HG03108 (cell line): ENCODE results near the gene RAP2B.

ENCODE experiments used
- ATAC-seq: cut with Tn5 transposase; IDR thresholded peaks from one replicate; pipeline ENCODE4 v1.9.1; 2021; ENCODE audit warnings: moderate library complexity; ENCODE audit not compliant: unreplicated experiment

RAP2B gene

DNA sequence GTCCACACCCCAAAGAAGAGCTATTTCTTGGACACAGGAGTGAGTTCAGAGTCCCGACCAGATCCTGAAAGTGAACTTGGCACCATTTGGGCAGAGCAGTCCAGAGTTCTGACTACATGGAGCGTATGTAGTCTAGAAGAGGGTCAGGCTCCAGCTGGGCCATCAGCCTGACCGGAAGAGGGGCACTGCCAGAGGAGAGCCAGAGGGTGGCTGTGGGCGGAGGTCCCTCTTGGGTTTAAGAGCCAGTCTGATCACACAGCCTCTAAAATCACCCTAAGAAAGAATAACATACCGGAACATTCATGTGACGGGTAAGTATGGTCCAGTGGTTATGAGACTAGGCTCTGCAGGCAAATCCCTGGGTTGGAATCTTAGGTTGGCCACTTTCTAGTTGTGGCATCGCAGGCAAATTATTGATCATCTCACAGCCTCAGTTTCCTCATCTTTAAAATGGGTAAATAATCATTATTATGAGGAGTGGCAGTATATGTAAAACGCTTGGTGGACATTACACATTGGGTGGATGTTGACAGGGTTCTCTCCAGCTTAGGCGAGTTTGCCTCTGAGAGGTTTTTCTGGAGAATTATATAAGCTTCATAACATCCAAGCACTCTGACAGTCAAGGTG, 2.1 kb upstream of the RAP2B start:
- no peak for ATAC-seq

DNA sequence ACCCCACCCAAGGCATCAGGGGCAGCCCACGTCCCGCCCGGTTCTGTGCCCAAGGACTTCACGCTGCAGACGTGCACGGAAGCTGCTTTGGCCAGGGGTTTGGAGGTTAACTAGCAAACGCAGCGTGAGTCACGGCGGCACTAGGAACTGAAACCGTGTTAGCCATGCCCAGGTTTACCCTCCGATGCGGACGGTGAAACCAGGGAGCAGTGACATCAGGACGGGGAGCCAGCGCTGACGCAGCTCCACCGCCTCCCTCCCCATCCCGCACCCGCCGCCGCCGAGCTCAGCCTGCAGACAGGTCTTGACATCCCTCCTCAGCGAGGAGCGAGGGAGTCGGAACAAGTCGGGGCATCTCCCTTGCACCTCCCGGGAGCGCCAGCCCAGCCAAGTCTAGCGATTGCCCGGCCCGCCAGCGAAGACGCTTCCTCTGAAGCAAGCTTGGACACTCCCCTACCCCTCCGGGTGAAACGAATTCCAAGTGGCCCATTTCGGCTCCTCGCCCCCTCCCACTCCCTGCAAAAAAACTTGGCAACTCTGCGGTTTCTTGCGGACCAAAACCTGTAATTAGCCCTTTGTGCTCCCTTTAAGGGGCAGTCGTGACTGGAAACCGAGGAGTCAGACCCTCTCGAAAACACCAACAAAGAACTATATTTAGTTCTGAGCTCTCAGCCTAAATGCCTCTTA, 1.4 kb upstream of the RAP2B start:
- ATAC-seq = peak; percentile 35

DNA sequence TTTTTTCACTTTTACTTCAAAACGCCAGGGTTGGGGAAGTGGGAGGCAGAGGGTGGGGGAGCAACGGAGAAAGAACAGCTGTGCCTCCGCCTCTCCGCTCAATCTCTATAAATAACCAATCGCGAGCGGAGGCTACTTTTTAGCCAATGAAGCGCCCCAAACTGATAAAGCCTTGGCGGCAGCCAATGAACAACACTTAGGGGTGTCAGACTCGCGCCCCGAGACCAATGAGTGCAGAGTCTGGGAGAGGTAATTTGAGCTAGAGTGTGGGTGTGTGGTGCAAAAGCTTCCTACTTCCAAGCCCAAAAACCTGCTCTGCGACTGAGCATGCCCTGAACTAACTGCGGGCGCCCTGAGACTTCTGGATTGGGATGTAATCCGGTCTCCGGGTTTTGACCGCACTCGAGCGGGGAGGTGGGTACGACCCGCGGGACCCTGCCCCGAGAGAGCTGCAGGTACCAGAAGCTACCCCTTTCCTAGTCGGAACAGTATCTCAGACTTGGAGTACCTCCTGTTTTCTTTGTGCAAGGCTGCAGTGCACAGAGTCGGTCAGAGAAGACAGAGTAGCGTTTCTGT, 800 bp upstream of the RAP2B start:
- ATAC-seq = peak; percentile 75

DNA sequence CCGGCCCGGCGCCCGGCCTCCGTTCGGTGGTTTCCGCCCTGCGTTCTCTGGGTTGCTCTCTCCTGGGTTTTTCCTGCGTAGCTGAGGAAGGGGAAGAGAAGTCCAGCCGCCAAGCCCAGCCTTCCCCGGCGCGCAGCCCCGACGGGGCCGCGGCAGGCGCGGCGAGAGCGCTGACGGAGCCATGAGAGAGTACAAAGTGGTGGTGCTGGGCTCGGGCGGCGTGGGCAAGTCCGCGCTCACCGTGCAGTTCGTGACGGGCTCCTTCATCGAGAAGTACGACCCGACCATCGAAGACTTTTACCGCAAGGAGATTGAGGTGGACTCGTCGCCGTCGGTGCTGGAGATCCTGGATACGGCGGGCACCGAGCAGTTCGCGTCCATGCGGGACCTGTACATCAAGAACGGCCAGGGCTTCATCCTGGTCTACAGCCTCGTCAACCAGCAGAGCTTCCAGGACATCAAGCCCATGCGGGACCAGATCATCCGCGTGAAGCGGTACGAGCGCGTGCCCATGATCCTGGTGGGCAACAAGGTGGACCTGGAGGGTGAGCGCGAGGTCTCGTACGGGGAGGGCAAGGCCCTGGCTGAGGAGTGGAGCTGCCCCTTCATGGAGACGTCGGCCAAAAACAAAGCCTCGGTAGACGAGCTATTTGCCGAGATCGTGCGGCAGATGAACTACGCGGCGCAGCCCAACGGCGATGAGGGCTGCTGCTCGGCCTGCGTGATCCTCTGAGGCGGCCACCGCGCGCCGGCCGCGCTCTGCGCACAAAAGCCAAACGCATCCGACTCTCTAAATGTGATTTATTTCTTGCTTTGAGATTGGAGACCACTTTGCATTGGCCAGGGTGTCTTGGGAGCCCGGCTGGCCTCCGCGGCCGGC, 727 bp downstream of the RAP2B start:
- ATAC-seq = peak; percentile 1

DNA sequence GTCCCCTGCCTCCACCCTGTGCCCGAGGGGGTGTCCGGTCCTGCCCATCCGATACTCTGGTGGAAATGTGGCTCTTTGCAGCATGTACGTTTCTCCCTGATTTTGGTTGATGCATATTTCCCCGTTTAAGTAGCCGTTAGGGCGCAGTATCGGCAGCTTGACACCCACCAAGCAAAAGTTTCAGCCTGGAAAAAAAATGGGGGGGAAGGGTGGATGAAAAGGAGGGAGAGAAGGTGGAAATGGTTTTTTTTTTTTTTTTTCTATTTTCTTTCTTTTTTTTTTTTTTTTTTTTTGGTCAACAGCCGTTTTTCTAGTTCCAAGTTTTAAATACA, 1.3 kb downstream of the RAP2B start:
- no peak for ATAC-seq

DNA sequence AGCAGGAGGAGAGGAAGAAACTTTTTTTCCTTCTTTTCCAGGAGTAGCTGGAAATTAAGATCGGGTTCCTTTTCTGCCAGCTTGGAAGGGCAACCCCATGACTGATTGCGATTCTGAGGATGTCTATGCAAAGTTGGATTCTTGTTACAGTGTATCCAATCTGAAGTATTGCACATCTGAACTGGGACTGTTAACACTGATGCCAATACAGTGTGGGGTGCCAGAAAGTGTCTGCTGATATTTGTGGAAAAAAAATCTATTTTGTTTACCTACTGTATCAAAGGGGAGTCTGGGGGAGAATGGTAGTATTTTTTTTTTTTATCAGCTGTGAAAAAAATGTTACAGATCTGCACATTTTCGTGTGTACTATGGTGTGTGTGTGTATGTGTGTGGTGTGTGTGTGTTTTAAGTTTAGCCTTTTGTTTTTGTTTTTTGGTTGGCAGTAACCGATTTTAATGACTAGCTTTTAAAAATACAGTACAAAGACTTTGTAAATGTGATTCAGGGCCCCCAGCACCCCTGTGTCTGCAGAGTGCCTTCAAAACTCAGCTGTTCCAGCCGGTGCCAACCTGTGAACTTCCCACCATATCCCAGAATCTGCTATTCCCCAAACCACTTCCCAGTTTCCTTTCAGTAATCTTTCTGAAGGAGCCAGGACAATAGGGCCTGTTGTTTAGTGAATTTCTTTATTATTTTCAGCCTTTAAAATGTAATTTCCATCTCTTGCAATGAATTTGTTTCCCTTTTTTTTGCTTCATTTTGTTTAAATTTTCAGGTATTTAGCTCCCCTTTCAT, 1.9 kb downstream of the RAP2B start:
- no peak for ATAC-seq

DNA sequence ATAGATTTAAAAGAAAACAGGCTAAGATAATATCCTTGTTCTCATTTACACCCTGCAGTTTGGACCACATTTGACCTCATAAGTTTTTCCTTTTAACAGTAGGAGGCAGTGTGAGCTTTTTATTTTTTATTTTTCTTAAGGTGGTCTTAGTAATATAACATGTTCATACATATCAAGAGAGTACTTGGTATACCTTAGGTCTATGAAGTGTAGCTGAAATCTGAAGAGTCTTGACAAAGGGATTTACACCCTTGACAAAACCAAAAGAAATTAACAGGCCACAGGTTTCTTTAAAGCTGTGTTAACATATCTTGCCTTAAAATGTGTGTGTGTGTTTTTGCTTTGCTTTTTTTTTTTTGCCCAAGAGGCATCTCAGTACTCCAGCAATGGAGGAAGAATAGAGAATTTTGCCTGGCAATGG, 3.2 kb downstream of the RAP2B start:
- no peak for ATAC-seq

DNA sequence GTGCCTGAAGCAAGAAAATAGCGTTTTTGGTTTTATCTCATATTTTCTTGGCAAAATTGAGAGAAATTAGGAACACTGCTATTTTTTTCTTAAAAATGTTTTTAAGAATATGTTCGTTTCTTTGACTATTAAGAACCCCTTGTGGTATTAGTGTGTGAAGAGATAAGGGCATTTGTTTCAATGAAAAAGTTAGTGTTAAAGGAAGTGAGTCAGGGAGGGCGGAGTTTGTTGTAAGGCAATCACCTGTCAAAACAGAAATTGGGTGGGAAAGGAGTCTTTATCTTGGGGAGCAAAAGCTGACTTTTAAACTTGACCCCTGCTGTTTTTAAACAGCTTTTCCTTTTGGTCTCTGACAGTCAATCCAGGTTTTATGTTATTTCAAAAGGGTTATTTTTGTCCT, 4.2 kb downstream of the RAP2B start:
- no peak for ATAC-seq

DNA sequence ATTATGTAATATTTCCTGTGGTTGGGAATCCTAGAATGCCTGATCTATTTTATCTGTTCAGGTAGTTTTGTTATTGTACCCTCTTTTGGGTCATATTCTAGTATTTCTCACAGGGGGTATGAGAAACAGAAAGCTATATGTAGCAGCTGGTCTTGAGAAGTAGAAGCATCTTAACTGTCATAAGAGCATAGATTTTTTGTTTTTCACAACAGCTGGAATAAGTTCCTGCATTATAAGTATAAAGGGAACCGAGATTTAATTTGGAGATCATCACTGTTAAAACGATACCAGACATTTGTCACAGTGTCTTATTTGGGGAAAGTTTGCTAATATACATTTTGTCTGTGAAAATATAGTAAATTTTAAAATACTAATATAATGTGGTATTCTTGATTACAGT, 4.8 kb downstream of the RAP2B start:
- no peak for ATAC-seq

DNA sequence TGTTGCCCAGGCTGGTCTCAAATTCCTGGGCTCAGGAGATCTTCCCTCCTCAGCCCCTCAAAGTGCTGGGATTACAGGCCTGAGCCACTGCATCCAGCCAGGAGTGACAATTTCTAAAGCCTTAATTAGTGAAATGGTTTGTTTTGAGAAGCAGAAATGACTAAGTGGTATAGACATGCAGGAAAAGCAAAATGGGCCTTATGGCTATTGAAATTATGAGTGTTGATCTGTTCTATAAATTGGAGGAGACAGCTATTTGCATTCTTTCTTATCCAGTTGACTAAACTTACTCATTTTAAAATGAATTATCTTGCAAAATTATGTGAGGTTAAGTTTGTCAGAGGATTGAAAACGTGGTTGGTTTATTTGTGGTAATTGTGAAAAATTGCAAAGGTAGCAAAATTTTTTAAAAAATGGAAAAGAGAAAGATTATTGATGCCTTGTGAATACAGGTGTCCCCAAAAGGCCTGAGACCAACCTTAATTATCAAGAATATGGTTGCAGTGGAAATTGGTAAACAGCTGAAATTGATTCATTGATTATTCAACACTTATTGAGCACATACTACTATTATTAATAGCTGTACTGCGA, 7.9 kb downstream of the RAP2B start:
- no peak for ATAC-seq

DNA sequence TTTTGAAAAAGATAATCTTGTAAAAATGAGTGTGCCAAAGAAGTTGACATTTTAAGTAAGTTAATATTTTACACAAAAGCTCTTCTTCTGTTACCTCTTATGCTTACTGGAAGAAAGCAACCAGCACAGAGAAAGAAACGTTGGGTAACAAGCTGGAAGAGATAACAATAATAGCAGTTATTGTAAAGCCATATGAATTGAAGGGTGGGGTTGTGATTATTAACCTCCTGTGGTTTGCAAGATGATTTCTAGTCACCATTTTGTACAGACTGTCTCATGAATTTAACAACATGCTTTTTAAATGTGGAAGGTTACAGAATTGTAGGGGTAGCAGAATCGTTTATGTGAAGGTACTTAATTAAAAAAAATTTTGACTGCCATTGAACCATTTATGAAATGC, 9.2 kb downstream of the RAP2B start:
- no peak for ATAC-seq

DNA sequence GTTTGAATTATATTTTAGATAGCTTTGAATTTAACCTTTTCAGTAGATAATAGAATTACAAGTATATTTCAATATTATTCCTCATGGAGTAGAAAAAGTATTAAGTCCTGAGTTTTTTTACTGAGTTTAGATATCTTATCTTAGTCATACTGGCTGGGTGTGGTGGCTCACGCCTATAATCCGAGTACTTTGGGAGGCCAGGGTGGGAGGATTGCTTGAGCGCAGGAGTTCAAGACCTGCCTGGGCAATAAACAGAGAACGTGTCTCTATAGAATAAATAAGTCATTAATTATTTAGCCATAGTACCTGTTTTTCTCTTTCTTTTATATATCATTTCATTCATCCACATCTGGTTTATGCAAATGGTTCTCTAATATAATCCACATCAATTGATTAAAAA, 9.9 kb downstream of the RAP2B start:
- ATAC-seq = no peak

DNA sequence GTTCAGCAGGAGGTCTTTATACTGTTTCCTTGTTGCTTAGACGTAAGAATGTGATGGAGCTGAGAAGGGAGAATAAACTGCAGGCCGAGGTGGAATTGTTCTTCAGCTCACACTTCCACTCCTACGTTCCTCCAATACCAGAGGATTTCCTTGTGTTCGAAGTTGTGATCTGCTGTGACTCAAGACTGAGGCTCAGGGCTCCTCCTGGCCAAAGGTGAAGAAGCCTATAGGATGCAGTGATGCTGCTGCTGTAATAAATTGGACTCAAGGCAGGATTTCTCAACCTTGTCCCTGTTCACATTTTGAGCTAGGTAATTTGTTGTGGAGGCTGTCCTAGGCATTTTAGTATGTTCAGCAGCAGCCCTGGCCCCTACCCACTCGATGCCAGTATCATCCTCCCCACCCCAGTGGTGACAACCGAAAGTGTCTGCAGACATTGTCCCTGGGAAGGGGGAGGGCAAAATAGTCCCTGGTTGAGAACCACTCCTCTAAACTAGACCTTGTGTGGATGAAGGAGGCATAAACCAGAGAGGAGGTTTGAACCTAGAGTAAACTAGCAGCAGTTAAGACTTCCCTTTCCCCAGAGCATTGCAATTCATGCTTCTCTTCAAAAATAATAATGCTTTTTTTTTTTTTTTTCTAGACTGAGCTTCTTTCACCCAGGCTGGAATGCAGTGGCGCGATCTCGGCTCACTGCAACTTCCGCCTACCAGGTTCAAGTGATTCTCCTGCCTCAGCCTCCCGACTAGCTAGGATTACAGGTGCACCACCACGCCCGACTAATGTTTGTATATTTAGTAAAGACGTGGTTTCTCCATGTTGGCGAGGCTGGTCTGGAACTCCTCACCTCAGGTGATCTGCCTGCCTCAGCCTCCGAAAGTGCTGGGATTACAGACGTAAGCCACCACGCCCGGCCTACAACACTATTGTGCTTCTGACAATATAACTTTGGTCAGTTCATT, 11.1 kb downstream of the RAP2B start:
- ATAC-seq = no peak

DNA sequence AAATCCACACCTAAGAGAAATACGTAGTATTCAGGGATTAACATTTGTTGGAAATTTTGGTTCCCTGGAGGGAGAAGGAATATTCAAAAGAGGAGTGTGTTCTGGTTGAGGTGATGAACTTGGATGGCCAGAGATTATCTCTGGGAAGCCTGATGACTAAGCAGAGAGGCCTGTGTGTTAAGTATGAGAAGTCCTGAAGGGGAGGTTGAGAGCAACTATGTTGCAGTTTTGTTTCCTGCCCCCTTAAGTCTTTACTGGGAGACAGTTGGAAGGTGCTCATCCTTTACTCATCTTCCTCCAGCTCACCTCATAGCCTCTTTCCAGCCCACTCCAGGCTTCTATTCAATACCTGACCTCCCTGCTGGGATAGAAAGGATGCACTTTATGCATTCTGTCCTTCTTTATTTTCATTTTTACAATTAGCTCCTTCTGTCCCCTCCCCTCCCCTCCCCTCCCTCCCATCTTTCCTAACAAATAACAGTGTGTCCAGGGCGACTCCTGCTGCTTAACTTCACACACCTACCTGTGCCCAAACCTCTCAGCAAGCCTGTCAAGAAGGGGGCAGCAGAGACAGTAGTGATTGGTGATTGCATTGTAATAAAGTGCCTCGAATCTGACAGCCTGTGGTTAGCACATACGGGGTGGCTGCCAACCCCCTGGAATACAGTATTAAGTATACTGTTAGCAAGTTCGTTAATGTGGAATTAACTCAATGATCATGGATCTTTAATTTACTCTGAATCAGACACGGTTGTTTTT, 11.9 kb downstream of the RAP2B start:
- no peak for ATAC-seq

DNA sequence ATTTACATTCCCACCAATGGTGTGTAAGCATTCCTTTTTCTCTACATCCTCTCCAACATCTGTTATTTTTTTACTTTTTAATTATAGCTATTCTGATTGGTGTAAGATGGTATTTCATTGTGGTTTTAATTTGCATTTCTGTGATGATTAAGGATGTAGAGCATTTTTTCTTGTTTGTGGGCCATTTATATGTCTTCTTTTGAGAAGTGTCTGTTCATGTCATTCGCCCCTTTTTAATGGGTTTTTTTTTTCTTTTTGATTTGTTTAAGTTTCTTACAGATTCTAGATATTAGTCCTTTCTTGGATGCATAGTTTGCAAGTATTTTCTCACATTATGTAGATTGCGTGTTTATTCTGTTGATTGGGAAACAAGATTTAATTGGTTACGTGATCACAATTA, 14.2 kb downstream of the RAP2B start:
- no peak for ATAC-seq

DNA sequence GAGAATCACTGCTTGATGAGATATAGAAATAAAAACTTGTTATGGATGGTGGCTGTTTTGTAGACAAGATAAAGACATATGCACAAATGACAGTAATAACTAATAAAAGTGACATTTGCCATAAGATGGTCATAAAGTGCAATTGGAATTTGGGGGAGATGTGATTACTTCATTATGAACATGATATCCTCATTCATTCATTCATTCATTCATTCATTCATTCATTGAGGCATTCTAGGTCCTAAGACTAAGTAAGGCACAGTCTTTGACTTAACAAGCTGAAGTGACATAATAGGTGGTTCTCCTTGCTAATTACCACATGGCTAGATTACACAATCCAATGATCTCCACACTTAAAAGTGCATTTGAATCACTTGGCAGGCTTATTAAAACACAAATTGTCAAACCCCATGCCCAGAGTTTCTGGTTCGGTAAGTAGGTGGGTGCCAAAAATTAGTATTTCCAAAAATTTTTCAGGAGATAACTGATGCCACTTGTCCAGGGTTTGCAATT, 18.9 kb downstream of the RAP2B start:
- ATAC-seq = no peak

DNA sequence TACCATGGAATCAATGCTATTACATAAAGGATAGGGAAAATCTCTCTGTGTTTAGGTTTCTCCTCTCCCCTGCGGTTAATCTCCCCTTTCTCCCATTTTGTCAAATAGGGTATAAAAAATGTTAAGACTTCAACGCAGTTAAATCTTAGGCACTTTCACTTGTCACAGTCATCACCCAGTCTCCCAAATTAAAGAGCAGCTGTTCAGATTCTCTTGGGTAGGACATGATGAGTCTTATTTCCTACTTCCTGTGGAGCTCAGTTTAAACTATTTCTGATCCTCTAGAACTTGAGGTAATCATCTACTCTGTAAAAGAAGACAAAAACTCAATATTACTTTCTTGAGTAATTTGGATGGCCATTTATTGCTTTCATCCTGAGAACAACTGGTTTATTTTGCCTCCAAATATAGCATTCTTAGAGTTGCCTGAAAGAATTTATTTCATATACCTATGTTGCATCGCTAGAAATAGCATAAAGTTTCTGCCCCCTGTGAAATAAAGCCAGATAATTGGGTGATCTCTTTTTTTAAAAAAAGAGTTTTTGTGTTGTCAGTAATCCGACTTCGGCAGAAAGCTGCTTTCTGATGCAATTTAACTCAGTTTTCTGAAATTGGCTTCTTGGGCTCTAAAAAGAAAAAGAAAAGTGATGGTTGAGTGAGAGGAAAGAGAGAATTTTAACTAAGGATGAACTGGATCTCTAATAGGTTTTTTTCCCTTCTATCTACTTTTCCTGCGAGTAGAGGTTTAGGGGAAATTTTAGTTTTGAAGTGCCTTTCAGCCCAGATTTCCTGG, 20.7 kb downstream of the RAP2B start:
- ATAC-seq = no peak

DNA sequence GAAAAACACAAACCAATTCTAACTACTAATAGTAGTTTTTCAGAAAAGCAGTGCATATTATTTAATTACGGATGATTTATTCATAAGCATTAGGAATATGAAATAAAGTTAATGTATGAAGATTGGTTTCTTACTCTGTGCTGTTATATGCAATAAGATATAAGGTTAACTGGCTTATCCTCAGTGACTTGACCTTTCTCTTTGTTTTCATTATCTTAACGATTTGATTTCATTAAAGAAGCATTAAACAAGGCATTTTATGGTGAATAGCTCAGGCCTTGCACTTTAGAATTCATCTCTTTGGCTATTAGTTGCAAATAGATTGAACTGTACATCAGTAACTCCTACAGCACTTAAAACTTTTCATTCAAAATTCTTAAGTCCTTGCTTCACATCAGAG, 28.9 kb downstream of the RAP2B start:
- ATAC-seq = no peak
